ENCODE measurements around the gene SLC4A4. TPM values are rescaled to one million over a fixed set of nuclear protein-coding genes. Genes with fewer than 3 reads are reported as not detected.

The SLC4A4 gene
- total RNA-seq, 1 donor from 2014 or later = 4.9 TPM

DNA sequence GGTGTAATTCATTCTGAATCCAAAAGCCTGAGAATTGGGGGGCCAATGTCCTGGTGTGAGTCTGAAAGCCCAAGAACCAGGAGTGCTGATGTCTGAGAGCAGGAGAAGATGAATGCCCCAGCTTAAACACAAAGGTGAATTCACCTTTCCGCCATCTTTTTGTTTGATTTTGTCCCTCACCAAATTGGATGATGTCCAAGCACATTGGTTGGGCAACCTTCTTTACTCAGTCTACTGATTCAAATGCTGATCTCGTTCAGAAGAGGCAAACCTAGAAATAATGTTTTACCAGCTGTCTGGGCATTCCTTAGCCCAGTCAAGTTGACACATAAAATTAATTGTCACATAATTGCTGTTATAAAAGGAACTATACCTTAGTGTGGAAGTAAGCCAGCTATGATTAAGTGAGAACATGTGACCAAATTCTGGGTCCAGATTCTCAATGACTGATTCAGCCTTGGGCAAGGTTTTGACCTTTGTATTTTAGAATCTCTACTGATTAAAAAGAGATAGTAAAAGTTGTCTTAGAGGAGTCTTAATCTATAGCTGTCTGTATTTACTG, 34.5 kb upstream of the SLC4A4 start:
- H3K4me3 Mint-ChIP-seq = no peak overlapping the region
- H3K27me3 Mint-ChIP-seq (ENCODE audit: low read depth) = no peaks in the 10 kb centered on the region
- H3K9me3 Mint-ChIP-seq = no peaks in the 10 kb centered on the region
- TF ChIP-seq, protein P1, sequence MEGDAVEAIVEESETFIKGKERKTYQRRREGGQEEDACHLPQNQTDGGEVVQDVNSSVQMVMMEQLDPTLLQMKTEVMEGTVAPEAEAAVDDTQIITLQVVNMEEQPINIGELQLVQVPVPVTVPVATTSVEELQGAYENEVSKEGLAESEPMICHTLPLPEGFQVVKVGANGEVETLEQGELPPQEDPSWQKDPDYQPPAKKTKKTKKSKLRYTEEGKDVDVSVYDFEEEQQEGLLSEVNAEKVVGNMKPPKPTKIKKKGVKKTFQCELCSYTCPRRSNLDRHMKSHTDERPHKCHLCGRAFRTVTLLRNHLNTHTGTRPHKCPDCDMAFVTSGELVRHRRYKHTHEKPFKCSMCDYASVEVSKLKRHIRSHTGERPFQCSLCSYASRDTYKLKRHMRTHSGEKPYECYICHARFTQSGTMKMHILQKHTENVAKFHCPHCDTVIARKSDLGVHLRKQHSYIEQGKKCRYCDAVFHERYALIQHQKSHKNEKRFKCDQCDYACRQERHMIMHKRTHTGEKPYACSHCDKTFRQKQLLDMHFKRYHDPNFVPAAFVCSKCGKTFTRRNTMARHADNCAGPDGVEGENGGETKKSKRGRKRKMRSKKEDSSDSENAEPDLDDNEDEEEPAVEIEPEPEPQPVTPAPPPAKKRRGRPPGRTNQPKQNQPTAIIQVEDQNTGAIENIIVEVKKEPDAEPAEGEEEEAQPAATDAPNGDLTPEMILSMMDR (IDR thresholded peaks at IDR 0.05; ENCODE audit: unreplicated experiment) = no peak
- H3K36me3 Mint-ChIP-seq = no peaks in the 10 kb centered on the region
- DNase-seq (ENCODE audit: low spot score in 2 of 2, unreplicated experiment in 2 of 2) = no peak
- no peaks in the 10 kb centered on the region for H3K4me1 Mint-ChIP-seq
- no peak overlapping the region for H3K27ac Mint-ChIP-seq

DNA sequence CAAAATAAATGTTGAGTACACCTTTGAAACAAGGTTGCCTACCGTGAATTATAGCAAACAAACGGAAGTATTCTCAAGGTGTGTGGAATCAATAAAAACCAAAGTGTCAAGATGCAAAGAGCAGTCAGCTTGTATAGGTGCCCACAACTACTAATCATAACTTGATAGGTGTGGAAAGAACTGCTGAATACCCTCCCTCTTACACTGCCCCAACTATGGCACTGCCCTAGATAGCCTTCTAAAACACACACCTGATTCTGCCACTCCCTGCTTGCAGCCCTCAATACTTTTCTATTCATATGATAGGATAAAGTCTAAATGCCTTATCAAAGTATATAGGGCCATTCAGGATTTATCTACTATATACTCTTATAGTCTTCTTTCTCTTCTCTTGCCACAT, 31.1 kb upstream of the SLC4A4 start:
- H3K4me3 Mint-ChIP-seq = no peak overlapping the region
- H3K4me1 Mint-ChIP-seq = no peaks in the 10 kb centered on the region
- peaks cover 6% of the 10 kb centered on the region for H3K36me3 Mint-ChIP-seq
- H3K27ac Mint-ChIP-seq = no peak overlapping the region
- DNase-seq (ENCODE audit: low spot score in 2 of 2, unreplicated experiment in 2 of 2) = no peak
- no peaks in the 10 kb centered on the region for H3K27me3 Mint-ChIP-seq (ENCODE audit: low read depth)
- H3K9me3 Mint-ChIP-seq = peaks cover 22% of the 10 kb centered on the region
- TF ChIP-seq, protein P1 (IDR thresholded peaks at IDR 0.05; ENCODE audit: unreplicated experiment) = no peak

DNA sequence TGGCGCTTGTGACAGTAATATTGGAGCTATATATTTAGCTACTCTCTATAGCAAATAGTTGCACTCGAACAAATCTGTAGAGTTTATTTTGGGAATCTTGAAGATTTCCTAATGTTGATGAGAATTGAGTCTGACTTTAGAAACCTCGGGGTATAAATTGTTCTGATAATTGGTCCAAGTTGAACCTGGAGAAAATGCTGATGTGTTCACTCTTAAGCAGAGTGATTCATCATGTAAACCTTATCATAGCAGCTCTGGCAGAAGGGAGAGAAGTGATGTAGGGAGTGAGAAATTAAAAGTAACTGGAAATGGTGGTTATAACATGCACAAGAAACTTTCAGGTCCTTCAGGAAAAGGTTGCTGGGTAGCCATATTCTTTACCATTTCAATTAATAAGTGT, 16.4 kb upstream of the SLC4A4 start:
- no peak for DNase-seq (ENCODE audit: low spot score in 2 of 2, unreplicated experiment in 2 of 2)
- H3K27ac Mint-ChIP-seq = no peak overlapping the region
- no peaks in the 10 kb centered on the region for H3K9me3 Mint-ChIP-seq
- no peak overlapping the region for H3K4me3 Mint-ChIP-seq
- H3K36me3 Mint-ChIP-seq = no peaks in the 10 kb centered on the region
- peaks cover 16% of the 10 kb centered on the region for H3K4me1 Mint-ChIP-seq
- TF ChIP-seq, protein P1 (IDR thresholded peaks at IDR 0.05; ENCODE audit: unreplicated experiment) = no peak
- H3K27me3 Mint-ChIP-seq (ENCODE audit: low read depth) = no peaks in the 10 kb centered on the region

DNA sequence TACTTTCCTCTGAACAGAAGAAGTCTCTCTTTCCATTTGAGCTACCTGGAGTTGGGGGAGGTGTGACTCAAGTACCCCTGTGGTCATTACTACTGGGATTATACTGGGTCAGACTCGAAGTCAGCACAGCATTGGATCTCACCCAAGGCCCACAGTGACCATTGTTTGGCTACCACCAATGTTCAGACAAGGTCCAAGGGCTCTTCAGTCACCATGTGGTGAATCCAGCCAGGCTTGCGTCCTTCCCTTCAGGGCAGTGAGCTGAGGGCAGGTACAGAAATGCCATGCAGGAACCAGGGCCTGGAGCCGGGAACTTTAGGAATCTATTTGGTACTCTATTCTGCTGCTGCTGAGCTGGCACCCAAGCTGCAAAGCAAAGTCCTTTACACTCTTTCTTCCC, 5.5 kb upstream of the SLC4A4 start:
- no peaks in the 10 kb centered on the region for H3K4me1 Mint-ChIP-seq
- no peak overlapping the region for H3K27ac Mint-ChIP-seq
- no peak for DNase-seq (ENCODE audit: low spot score in 2 of 2, unreplicated experiment in 2 of 2)
- no peaks in the 10 kb centered on the region for H3K27me3 Mint-ChIP-seq (ENCODE audit: low read depth)
- TF ChIP-seq, protein P1 (IDR thresholded peaks at IDR 0.05; ENCODE audit: unreplicated experiment) = no peak
- peaks cover 25% of the 10 kb centered on the region for H3K9me3 Mint-ChIP-seq
- H3K4me3 Mint-ChIP-seq = no peak overlapping the region
- peaks cover 5% of the 10 kb centered on the region for H3K36me3 Mint-ChIP-seq

DNA sequence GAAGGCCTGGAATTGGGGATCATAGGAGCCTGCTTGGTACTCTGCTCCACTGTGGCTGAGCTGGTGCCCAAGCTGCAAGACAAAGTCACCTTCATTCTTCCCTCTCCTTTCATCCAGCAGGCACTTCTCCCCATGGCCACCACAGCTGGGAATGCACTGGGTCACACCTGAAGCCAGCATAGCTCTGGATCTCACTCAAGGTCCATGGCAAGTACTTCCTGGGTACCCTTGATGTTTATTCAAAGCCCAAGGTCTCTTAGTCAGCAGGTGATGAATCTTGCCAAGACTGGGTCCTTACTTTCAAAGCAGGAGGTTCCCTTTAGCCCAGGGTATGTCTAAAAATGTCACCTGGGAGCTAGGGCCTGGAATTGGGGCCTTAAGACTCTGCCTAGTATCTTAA, 4.9 kb upstream of the SLC4A4 start:
- no peak for DNase-seq (ENCODE audit: low spot score in 2 of 2, unreplicated experiment in 2 of 2)
- Mint-ChIP-seq H3K4me1 (no peaks in the 10 kb centered on the region), H3K27ac (no peak overlapping the region), H3K4me3 (no peak overlapping the region), H3K27me3 (ENCODE audit: low read depth) (no peaks in the 10 kb centered on the region), H3K9me3 (peaks cover 20% of the 10 kb centered on the region), H3K36me3 (peaks cover 5% of the 10 kb centered on the region)
- TF ChIP-seq, protein P1 (IDR thresholded peaks at IDR 0.05; ENCODE audit: unreplicated experiment) = no peak

DNA sequence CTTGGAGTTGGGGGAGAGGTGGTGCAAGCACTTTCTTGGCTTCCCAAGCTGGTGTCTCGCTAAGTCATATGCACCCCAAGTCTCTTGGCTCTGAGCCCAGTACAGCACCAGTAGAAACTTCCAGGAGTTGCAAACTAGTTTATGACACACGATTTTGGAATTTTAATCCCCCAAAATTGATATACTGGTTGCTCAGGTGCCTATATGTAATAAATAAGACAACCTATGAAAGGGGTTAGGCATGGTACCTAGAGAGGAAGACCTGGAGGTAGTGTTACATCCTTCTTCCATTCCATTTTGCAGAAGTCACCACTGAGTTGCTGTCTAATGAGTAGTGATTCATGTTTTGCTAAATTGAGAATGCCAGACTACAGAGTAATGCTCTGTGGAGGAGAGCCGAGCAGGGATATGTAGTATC, 4.3 kb upstream of the SLC4A4 start:
- Mint-ChIP-seq H3K27ac (no peak overlapping the region), H3K9me3 (peaks cover 20% of the 10 kb centered on the region), H3K4me3 (no peak overlapping the region), H3K4me1 (no peaks in the 10 kb centered on the region), H3K36me3 (peaks cover 5% of the 10 kb centered on the region), H3K27me3 (ENCODE audit: low read depth) (no peaks in the 10 kb centered on the region)
- DNase-seq (ENCODE audit: low spot score in 2 of 2, unreplicated experiment in 2 of 2) = no peak
- TF ChIP-seq, protein P1 (IDR thresholded peaks at IDR 0.05; ENCODE audit: unreplicated experiment) = no peak

Measured in mesothelial cell of epicardium (in vitro differentiated cells).